ENCODE measurements around the gene LHFPL2.

- TF ChIP-seq EZH2 (IDR thresholded peaks at IDR 0.05; ENCODE audit: borderline replicate concordance, low read depth, low read length) (no peak), ZNF263 (CRISPR knock-in tag; IDR thresholded peaks at IDR 0.05; ENCODE audit: borderline replicate concordance) (no peak)
These were observed 83.2 kb downstream of the LHFPL2 start for GRCh38 chr5:78565395-78565794.

Data from K562 (cell line).